Ishikawa (cell line): ENCODE measurements around the gene GFY.

Source experiments
- CEBPB ChIP-seq: IDR thresholded peaks from 2 replicates; pipeline ENCODE4 v1.6.1; 2012
- CREB1 ChIP-seq: IDR thresholded peaks from 2 replicates; pipeline ENCODE4 v1.6.1; 2012; ENCODE audit warnings: low read depth
- EGR1 ChIP-seq: IDR thresholded peaks from 2 replicates; pipeline ENCODE4 v1.6.1; 2012
- EP300 ChIP-seq: IDR thresholded peaks from 2 replicates; pipeline ENCODE4 v1.6.1; 2012; ENCODE audit warnings: borderline replicate concordance
- FOXM1 ChIP-seq: IDR thresholded peaks from 2 replicates; pipeline ENCODE4 v1.6.1; 2012; ENCODE audit warnings: low read depth, borderline replicate concordance
- NFIC ChIP-seq: IDR thresholded peaks from 2 replicates; pipeline ENCODE4 v1.6.1; 2012
- RAD21 ChIP-seq: IDR thresholded peaks from 2 replicates; pipeline ENCODE4 v1.6.1; 2012; ENCODE audit warnings: low read depth
- TAF1 ChIP-seq: IDR thresholded peaks from 2 replicates; pipeline ENCODE4 v1.6.1; 2012; ENCODE audit warnings: low read depth, mild to moderate bottlenecking
- TCF12 ChIP-seq: IDR thresholded peaks from 2 replicates; pipeline ENCODE4 v1.6.1; 2012; ENCODE audit warnings: low read depth
- TEAD4 ChIP-seq: IDR thresholded peaks from 2 replicates; pipeline ENCODE4 v1.6.1; 2012
- YY1 ChIP-seq: IDR thresholded peaks from 2 replicates; pipeline ENCODE4 v1.6.1; 2012; ENCODE audit warnings: low read depth
- ZBTB7A ChIP-seq: IDR thresholded peaks from 2 replicates; pipeline ENCODE4 v1.6.1; 2012; ENCODE audit warnings: low read depth
- TF ChIP-seq, protein P1 (sequence below): IDR thresholded peaks from 2 replicates; pipeline ENCODE4 v1.6.1; 2012
- TF ChIP-seq, protein P2 (sequence below): IDR thresholded peaks from 2 replicates; pipeline ENCODE4 v1.6.1; 2012; ENCODE audit warnings: low read depth, mild to moderate bottlenecking
- TF ChIP-seq, protein P3 (sequence below): IDR thresholded peaks from 2 replicates; pipeline ENCODE4 v1.6.1; 2012

The GFY gene

DNA sequence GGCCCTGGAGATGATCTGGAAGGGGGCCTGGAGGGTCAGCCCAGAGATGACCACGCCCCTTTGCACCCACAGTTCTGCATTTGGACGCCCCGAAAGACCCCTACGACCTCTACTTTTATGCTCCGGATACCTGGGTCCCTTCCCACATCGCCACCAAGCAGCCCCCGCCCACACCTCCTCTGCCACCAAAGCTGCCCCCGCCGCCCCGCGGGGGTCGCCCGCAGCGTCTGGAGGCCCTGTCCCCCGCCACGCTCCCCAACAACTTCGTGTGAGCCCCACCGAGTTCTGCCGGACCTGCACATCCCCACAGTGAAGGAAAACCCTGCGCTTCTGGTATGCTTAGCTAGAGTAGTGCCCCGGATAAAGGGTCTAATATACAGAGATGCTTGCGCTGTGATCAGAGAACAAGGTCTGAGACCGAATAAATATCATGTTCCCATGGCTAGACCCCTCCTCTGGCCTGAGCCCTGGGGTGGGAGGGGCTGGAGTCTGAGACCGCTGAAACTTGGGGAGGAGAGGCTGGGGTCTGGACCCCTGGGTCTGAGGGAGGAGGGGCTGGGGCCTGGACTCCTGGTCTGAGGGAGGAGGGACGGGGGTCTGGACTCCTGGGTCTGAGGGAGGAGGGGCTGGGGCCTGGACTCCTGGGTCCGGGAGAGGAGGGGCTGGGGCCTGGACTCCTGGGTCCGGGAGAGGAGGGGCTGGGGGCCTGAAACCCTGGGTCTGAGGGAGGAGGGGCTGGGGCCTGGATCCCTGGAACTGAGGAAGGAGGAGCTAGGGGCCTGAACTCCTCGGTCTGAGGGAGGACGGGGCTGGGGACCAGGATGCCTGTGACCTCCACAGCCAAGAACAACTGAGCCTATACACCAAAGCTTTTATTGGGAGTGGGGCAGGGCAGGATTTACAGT is 3.6 kb downstream of the GFY start:
- no peak for TF ChIP-seq EGR1
- no peak for TF ChIP-seq YY1
- TF ChIP-seq ZBTB7A, result no peak

DNA sequence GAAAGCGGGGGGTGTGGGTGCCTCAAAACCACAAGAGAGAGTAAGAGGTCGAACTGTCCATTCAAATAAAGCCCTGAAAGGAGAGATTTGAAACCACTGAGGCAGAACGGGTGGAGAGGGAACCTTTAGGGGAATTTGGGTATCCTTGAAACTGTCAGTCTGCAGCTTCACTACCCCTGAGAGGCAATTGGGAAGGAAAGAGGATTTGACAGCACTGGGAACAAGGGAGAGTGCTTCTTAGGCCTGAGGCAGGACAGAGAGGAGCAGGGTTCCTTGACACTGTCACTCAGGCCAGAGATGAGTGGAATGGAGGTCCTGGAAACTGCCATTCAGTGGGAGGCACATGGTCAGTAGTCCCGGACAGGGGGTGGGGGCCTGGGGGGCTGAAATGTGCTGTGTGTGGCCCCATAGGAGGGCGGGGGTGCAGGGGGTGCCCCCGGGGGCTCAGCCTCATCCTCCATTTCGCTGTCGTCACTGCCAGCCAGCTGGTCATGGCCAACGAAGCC is 5.0 kb downstream of the GFY start:
- TF ChIP-seq, protein P1, sequence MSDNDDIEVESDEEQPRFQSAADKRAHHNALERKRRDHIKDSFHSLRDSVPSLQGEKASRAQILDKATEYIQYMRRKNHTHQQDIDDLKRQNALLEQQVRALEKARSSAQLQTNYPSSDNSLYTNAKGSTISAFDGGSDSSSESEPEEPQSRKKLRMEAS, result no peak
- TF ChIP-seq NFIC (no peak), EGR1 (no peak), ZBTB7A (no peak), CEBPB (no peak), TAF1 (no peak), CREB1 (no peak), YY1 (no peak), EP300 (no peak), TEAD4 (no peak), RAD21 (no peak), TCF12 (no peak), FOXM1 (no peak)
- TF ChIP-seq, protein P2, sequence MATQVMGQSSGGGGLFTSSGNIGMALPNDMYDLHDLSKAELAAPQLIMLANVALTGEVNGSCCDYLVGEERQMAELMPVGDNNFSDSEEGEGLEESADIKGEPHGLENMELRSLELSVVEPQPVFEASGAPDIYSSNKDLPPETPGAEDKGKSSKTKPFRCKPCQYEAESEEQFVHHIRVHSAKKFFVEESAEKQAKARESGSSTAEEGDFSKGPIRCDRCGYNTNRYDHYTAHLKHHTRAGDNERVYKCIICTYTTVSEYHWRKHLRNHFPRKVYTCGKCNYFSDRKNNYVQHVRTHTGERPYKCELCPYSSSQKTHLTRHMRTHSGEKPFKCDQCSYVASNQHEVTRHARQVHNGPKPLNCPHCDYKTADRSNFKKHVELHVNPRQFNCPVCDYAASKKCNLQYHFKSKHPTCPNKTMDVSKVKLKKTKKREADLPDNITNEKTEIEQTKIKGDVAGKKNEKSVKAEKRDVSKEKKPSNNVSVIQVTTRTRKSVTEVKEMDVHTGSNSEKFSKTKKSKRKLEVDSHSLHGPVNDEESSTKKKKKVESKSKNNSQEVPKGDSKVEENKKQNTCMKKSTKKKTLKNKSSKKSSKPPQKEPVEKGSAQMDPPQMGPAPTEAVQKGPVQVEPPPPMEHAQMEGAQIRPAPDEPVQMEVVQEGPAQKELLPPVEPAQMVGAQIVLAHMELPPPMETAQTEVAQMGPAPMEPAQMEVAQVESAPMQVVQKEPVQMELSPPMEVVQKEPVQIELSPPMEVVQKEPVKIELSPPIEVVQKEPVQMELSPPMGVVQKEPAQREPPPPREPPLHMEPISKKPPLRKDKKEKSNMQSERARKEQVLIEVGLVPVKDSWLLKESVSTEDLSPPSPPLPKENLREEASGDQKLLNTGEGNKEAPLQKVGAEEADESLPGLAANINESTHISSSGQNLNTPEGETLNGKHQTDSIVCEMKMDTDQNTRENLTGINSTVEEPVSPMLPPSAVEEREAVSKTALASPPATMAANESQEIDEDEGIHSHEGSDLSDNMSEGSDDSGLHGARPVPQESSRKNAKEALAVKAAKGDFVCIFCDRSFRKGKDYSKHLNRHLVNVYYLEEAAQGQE, result no peak
- TF ChIP-seq, protein P3, sequence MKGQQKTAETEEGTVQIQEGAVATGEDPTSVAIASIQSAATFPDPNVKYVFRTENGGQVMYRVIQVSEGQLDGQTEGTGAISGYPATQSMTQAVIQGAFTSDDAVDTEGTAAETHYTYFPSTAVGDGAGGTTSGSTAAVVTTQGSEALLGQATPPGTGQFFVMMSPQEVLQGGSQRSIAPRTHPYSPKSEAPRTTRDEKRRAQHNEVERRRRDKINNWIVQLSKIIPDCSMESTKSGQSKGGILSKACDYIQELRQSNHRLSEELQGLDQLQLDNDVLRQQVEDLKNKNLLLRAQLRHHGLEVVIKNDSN, result no peak

DNA sequence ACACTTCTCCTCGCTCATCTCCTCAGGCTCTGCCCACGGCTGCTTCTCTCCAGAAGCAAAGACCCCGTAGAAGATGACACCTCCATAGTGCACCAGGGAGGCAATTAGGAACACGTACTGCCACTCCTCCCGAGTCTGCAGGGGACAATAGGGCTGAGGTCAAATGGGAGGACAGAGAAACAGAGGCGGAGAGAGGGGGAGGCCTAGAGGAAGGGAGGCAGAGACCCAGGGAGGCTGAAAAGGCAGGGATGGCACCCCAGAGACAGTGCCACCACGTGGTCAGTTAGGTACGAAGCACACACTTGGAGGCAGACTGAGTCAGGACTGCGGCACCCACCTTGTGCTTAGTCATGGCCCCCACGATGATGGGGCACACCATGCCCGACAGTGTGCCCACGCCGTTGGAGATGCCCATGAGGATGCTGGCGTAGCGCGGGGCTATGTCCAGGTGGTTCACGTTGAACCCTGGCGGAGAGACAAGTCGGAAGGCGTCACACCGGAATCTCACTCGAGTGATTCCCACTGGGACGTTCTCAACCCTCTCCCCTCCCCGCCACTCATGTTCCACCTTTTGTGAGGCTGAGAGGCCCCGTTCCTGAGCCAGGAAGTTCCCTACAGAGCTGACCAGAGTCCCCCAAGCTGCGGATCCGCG is 5.6 kb downstream of the GFY start:
- no peak for TF ChIP-seq NFIC
- TF ChIP-seq, protein P1, result peak; percentile 31; the same call in 1 of the 2 replicates
- peak; percentile 44 for TF ChIP-seq RAD21
- TF ChIP-seq EP300, result no peak

DNA sequence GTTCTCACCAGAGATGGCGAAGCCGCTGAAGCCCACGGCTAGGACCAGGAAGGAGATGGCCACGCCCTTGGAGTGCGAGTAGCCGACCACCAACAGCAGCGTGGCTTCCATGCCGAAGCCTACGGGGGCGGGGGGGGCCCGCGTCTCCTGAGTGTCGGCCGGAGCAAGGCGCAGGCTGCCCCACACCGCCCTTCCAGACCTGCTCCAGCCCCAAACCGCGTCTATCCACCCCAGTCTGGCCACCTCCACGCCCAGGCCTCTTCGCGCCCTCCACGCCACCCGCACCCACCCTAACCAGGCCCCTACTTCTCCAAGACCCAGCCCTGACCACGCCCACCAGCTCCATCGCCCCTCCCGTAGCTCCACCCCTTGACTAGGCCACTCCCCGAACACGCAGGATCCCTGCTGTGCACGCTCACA is 6.2 kb downstream of the GFY start:
- no peak for TF ChIP-seq FOXM1
- TF ChIP-seq TEAD4, result no peak

DNA sequence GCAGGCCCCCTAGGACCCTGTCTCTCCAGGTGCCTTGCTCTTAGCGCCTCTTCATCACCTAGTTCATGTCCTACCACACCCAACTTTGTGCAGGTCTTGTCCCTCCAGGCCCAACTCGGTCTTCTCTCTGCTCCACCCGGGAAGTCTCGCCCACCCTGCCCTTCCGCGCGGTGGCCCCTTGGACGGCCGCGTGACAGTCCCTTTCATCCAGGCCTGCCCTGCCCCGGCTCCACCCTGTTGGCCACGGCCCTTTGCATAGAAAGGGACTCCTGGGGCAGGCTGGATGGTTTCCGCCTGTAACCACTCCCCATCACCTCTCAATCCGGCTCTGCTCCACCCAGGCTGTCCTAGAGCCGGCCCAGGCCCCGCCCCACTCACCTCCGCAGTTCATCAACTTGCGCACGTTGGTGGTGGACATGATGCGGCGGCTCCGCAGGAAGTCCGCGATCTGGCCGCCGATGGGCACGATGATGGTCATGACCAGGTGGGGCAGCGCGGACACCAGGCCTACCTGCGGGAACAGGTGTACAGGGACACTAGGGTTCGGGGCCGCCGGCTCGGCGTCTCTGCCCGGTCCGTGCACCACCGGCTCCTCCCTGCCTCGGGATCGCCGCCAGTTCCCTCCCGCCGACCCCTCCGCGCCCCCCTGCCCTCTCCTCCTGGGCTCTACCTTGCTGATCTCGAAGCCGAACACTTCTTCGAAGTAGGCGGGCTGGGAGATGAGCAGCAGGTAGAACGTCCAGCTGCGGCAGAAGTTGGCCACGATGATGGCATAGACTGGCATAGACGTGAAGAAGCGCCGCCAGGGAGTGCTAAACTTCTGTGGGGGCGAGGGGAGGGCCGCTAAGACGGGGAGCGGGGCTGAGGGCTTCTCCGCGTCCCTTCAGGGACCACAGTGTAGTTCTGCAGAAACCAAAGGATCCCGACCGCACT is 7.2 kb downstream of the GFY start:
- TF ChIP-seq CEBPB, result no peak
- TF ChIP-seq EP300, result no peak
- TF ChIP-seq, protein P3, result no peak
- TF ChIP-seq, protein P2, result no peak
- TF ChIP-seq TEAD4, result no peak
- TF ChIP-seq CREB1, result no peak
- TF ChIP-seq RAD21, result no peak
- TF ChIP-seq YY1, result no peak
- no peak for TF ChIP-seq FOXM1
- TF ChIP-seq TCF12, result no peak
